Thoracic aorta (tissue), 2 donors: ENCODE results near the gene XPR1. TPM values are rescaled to one million over a fixed set of nuclear protein-coding genes. Genes with fewer than 3 reads are reported as not detected.

Source experiments
- ATAC-seq: fragments of 150-250 bp; one replicate; pipeline ENCODE4 v1.8.0; 2017; ENCODE audit warnings: low read depth; ENCODE audit not compliant: insufficient number of reproducible peaks, low FRiP score
- DNase-seq: peaks from one replicate; pipeline ENCODE4 v3.0.0-alpha.2; 2020; ENCODE audit warnings: low spot score
- H3K27ac ChIP-seq, 2 donors: fragments of 200-600 bp; sonication (generic); 1 replicate in 1 of 2; 2 replicates in 1 of 2; pipeline ENCODE4 v1.5.1; 2016; ENCODE audit warnings: mild to moderate bottlenecking in 2 of 2, moderate library complexity in 2 of 2
- H3K27me3 ChIP-seq: fragments of 200-600 bp; sonication (generic); replicated peaks from 2 replicates; pipeline ENCODE4 v1.6.0; 2016; ENCODE audit warnings: mild to moderate bottlenecking; ENCODE audit not compliant: insufficient read depth
- H3K36me3 ChIP-seq: fragments of 200-600 bp; sonication (generic); one replicate; pipeline ENCODE4 v1.5.1; 2016
- H3K4me1 ChIP-seq, 2 donors: fragments of 200-600 bp; sonication (generic); 1 replicate in 1 of 2; 2 replicates in 1 of 2; pipeline versions ENCODE4 v1.5.1 to v1.6.0; 2016; ENCODE audit warnings: low read depth in 2 of 2, mild to moderate bottlenecking in 1 of 2; ENCODE audit not compliant: control insufficient read depth in 1 of 2
- H3K4me3 ChIP-seq: fragments of 200-600 bp; sonication (generic); 2 replicates; pipeline ENCODE4 v1.5.1; 2016; ENCODE audit warnings: mild to moderate bottlenecking
- H3K9me3 ChIP-seq: fragments of 200-600 bp; sonication (generic); 2 replicates; pipeline ENCODE4 v1.5.1; 2016
- CTCF ChIP-seq: fragments of 200-600 bp; sonication (generic); IDR thresholded peaks from one replicate; pipeline ENCODE4 v1.5.1; 2019; ENCODE audit warnings: antibody characterized with exemption
- total RNA-seq, 2 donors: library from RNA; depleted of rRNA; stranded (reverse); fragments of >200 nt; gene quantifications; one replicate each; pipeline versions ENCODE4 v1.1.0 to v1.2.3, GENCODE V29; 2016

XPR1 gene
- total RNA-seq, 2 donors from 2014 or later = 29.1 to 42.8 TPM

GRCh38 chr1:180598333-180598974 lies 33.4 kb upstream of the XPR1 start:
- no peak for TF ChIP-seq CTCF
- Histone ChIP-seq H3K27me3 (no peaks in the 10 kb centered on the region), H3K9me3 (no peaks in the 10 kb centered on the region), H3K36me3 (no peaks in the 10 kb centered on the region), H3K4me1 (no peaks in the 10 kb centered on the region), H3K4me3 (no peak overlapping the region), H3K27ac (no peak overlapping the region)
- ATAC-seq (no peak), DNase-seq (no peak)

GRCh38 chr1:180600343-180600742 lies 31.5 kb upstream of the XPR1 start:
- DNase-seq = no peak
- ATAC-seq = no peak
- Histone ChIP-seq H3K9me3 (no peaks in the 10 kb centered on the region), H3K27me3 (no peaks in the 10 kb centered on the region), H3K4me3 (no peak overlapping the region), H3K36me3 (no peaks in the 10 kb centered on the region), H3K4me1 (no peaks in the 10 kb centered on the region), H3K27ac (no peak overlapping the region)
- TF ChIP-seq CTCF = no peak

- no peak for ATAC-seq
These were observed 30.3 kb upstream of the XPR1 start for GRCh38 chr1:180601512-180601911.

GRCh38 chr1:180603223-180603849 lies 28.5 kb upstream of the XPR1 start:
- no peak for ATAC-seq
- no peak for DNase-seq
- Histone ChIP-seq H3K27ac (no peak overlapping the region), H3K36me3 (no peaks in the 10 kb centered on the region), H3K4me3 (no peak overlapping the region), H3K4me1 (no peaks in the 10 kb centered on the region), H3K27me3 (no peaks in the 10 kb centered on the region), H3K9me3 (no peaks in the 10 kb centered on the region)
- TF ChIP-seq CTCF = no peak

More at GRCh38 chr1:180601512-180601911, 30.3 kb upstream of the XPR1 start:
- Histone ChIP-seq H3K4me1 (no peaks in the 10 kb centered on the region), H3K9me3 (no peaks in the 10 kb centered on the region), H3K27me3 (no peaks in the 10 kb centered on the region), H3K36me3 (no peaks in the 10 kb centered on the region), H3K27ac (no peak overlapping the region), H3K4me3 (no peak overlapping the region)
- no peak for DNase-seq
- no peak for TF ChIP-seq CTCF

- Histone ChIP-seq H3K27ac (no peak overlapping the region), H3K36me3 (no peaks in the 10 kb centered on the region), H3K27me3 (no peaks in the 10 kb centered on the region), H3K9me3 (no peaks in the 10 kb centered on the region), H3K4me1 (no peaks in the 10 kb centered on the region), H3K4me3 (no peak overlapping the region)
- DNase-seq (no peak), ATAC-seq (no peak)
- TF ChIP-seq CTCF = no peak
These were observed 28.0 kb upstream of the XPR1 start for GRCh38 chr1:180603850-180604226.
